ENCODE data around the gene OR2T10. TPM values are rescaled to one million over a fixed set of nuclear protein-coding genes. Genes with fewer than 3 reads are reported as not detected.

The OR2T10 gene
- total RNA-seq, 1 donor from 2014 or later: not detected

Other genes starting within 250 kb of the OR2T10 start
- not detected in 2 replicates for gene OR14C36, start 248.9 kb downstream of the OR2T10 start, total RNA-seq
- not detected in 2 replicates for gene OR2T4, start 236.0 kb downstream of the OR2T10 start, total RNA-seq
- not detected in 2 replicates for gene OR2T6, start 222.0 kb downstream of the OR2T10 start, total RNA-seq
- not detected in 2 replicates for gene OR2T1, start 194.7 kb downstream of the OR2T10 start, total RNA-seq
- not detected in 2 replicates for gene OR2T2, start 152.1 kb downstream of the OR2T10 start, total RNA-seq
- not detected in 2 replicates for gene OR2T3, start 124.3 kb downstream of the OR2T10 start, total RNA-seq
- gene OR2T5, start 109.1 kb downstream of the OR2T10 start, total RNA-seq: not detected in 2 replicates
- not detected in 2 replicates for gene OR2G6, start 89.6 kb downstream of the OR2T10 start, total RNA-seq
- not detected in 2 replicates for gene OR2T29, start 34.9 kb downstream of the OR2T10 start, total RNA-seq
- not detected in 2 replicates for gene OR2T34, start 22.9 kb downstream of the OR2T10 start, total RNA-seq
- not detected in 2 replicates for gene OR2T11, start 37.4 kb upstream of the OR2T10 start, total RNA-seq
- not detected in 2 replicates for gene OR2T35, start 47.6 kb upstream of the OR2T10 start, total RNA-seq
- not detected in 2 replicates for gene OR2T27, start 57.8 kb upstream of the OR2T10 start, total RNA-seq
- not detected in 2 replicates for gene OR14I1, start 105.1 kb upstream of the OR2T10 start, total RNA-seq
- not detected in 2 replicates for gene LYPD8, start 158.1 kb upstream of the OR2T10 start, total RNA-seq
- gene SH3BP5L, start 228.2 kb upstream of the OR2T10 start, total RNA-seq: 23.5 and 25.6 TPM in 2 replicates
- 26.1 and 32.6 TPM in 2 replicates for gene ZNF672, start 240.5 kb upstream of the OR2T10 start, total RNA-seq